Uterus (tissue), 4 donors: ENCODE data around the gene PRRC1. TPM values are rescaled to one million over a fixed set of nuclear protein-coding genes. Genes with fewer than 3 reads are reported as not detected.

Experiments
- DNase-seq, 2 donors: peaks; one replicate each; pipeline ENCODE4 v3.0.0-alpha.2; 2019 to 2020
- H3K27ac ChIP-seq, 2 donors: fragments of 200-600 bp; sonication (generic); 1 replicate in 1 of 2; 2 replicates in 1 of 2; pipeline ENCODE4 v1.5.1; 2016 to 2018
- H3K27me3 ChIP-seq, 2 donors: fragments of 200-600 bp; sonication (generic); one replicate each; pipeline ENCODE4 v1.5.1; 2018 to 2019; ENCODE audit warnings: control low read depth in 1 of 2
- H3K36me3 ChIP-seq, 2 donors: fragments of 200-600 bp; sonication (generic); one replicate each; pipeline ENCODE4 v1.5.1; 2019; ENCODE audit warnings: control low read depth in 1 of 2
- H3K4me1 ChIP-seq, 2 donors: fragments of 200-600 bp; sonication (generic); one replicate each; pipeline ENCODE4 v1.5.1; 2018 to 2019; ENCODE audit warnings: control low read depth in 1 of 2
- H3K4me3 ChIP-seq, 2 donors: fragments of 200-600 bp; sonication (generic); 1 replicate in 1 of 2; 2 replicates in 1 of 2; pipeline ENCODE4 v1.5.1; 2018 to 2019; ENCODE audit warnings: mild to moderate bottlenecking in 1 of 2
- H3K9me3 ChIP-seq, 2 donors: fragments of 200-600 bp; sonication (generic); one replicate each; pipeline ENCODE4 v1.5.1; 2019; ENCODE audit warnings: control low read depth in 1 of 2
- POLR2A ChIP-seq, 2 donors: fragments of 450-650 bp; IDR thresholded peaks; one replicate each; pipeline ENCODE4 v1.6.1; 2016; ENCODE audit warnings: antibody characterized with exemption in 2 of 2, mild to moderate bottlenecking in 1 of 2, moderate library complexity in 1 of 2
- intact Hi-C: fragments of 100-400 bp; cut with DNase I; formaldehyde crosslinking; loops from one replicate; pipeline ENCODE4 v1.15.1; 2023; ENCODE audit warnings: low total_unique reads
- total RNA-seq, 4 donors: library from RNA; depleted of rRNA in 3 of 4; stranded (reverse); fragments of >200 nt in 3 of 4; gene quantifications; one replicate each; pipeline versions ENCODE4 v1.1.0 to v1.2.4, GENCODE V29; 2014 to 2023
- TF ChIP-seq, protein P1 (sequence below), 4 experiments: fragments of 200-600 bp in 2 of 4; fragments of 450-650 bp in 2 of 4; sonication (generic) in 2 of 4; IDR thresholded peaks; one replicate each; pipeline ENCODE4 v1.5.1; 2016 to 2019; ENCODE audit warnings: antibody characterized with exemption in 4 of 4, mild to moderate bottlenecking in 2 of 4, moderate library complexity in 1 of 4
- donor health status: DM: yes; HTN: yes; CAD: no.

Gene PRRC1
- total RNA-seq, 4 donors from 2014 or later, result 32.9 to 109 (median 77.3) TPM

DNA sequence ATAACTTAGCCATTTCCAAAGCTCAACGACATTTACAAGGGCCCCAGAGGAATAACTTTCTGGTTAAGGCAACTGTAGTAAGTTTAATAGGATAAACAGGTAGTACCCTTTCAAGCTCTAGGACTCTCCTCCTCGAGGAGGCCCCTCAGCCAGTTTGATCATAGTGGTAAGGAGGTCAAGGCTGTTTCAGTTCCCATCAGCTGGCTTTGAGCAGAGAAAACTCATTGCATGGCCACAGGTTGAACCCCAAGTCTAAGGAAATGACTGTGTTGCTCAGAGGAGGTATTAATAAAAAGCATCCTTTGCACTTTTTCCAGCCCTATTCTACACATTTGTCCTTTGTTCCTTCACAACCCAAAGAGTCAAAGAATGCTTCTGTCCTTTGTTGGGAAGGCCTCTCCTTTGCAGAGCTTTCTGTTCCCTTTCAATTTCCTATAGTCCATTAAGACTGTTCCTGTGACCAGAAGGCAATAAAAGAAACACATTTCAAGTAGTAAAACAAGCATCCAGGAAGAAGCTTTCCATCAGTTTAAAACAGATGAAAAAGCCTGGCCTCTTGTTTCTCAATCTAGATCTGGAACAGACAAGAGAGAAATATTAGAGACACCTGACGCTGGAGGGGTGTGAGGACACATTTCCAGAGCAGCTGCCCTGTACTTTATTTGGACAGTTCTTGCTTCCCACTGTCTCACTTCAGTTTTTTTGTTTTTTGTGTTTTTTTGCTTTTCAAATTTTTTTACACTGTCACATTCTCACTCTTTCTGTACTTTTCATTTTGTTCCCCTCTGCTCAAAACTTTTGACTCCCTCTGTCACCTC lies 54.1 kb downstream of the PRRC1 start:
- Histone ChIP-seq H3K36me3 (no peaks in the 10 kb centered on the region), H3K4me1 (no peaks in the 10 kb centered on the region), H3K9me3 (no peaks in the 10 kb centered on the region), H3K27me3 (no peaks in the 10 kb centered on the region), H3K27ac (no peak overlapping the region), H3K4me3 (no peak overlapping the region)
- intact Hi-C loops, result no loop called here
- DNase-seq, result no peak
- TF ChIP-seq, protein P1, sequence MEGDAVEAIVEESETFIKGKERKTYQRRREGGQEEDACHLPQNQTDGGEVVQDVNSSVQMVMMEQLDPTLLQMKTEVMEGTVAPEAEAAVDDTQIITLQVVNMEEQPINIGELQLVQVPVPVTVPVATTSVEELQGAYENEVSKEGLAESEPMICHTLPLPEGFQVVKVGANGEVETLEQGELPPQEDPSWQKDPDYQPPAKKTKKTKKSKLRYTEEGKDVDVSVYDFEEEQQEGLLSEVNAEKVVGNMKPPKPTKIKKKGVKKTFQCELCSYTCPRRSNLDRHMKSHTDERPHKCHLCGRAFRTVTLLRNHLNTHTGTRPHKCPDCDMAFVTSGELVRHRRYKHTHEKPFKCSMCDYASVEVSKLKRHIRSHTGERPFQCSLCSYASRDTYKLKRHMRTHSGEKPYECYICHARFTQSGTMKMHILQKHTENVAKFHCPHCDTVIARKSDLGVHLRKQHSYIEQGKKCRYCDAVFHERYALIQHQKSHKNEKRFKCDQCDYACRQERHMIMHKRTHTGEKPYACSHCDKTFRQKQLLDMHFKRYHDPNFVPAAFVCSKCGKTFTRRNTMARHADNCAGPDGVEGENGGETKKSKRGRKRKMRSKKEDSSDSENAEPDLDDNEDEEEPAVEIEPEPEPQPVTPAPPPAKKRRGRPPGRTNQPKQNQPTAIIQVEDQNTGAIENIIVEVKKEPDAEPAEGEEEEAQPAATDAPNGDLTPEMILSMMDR (IDR thresholded peaks at IDR 0.05), result no peak
- no peak for TF ChIP-seq POLR2A (IDR thresholded peaks at IDR 0.05)

DNA sequence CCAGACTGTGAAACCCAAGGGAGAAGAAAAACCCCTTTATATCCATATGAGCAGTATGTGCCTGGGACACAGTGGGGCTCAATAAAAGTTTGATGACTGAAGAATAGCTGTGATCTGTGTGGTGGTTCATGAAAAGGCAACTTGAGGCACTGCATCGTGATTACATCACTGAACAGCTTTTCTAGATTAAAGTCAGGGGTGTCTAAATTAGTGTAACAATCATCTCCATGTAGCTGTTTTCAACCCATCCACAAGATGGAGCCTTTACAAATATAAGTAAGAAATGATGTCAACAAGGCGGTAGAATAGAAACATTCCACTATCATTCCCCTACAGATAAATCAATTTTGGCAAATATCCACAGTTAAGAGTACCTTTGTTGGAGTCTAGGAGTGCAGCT lies 55.5 kb downstream of the PRRC1 start:
- Histone ChIP-seq H3K36me3 (no peaks in the 10 kb centered on the region), H3K4me3 (no peak overlapping the region), H3K9me3 (no peaks in the 10 kb centered on the region), H3K27ac (no peak overlapping the region), H3K4me1 (no peaks in the 10 kb centered on the region), H3K27me3 (no peaks in the 10 kb centered on the region)
- DNase-seq, result no peak
- intact Hi-C loops, result no loop called here
- no peak for TF ChIP-seq POLR2A (IDR thresholded peaks at IDR 0.05)
- TF ChIP-seq, protein P1 (IDR thresholded peaks at IDR 0.05), result no peak

DNA sequence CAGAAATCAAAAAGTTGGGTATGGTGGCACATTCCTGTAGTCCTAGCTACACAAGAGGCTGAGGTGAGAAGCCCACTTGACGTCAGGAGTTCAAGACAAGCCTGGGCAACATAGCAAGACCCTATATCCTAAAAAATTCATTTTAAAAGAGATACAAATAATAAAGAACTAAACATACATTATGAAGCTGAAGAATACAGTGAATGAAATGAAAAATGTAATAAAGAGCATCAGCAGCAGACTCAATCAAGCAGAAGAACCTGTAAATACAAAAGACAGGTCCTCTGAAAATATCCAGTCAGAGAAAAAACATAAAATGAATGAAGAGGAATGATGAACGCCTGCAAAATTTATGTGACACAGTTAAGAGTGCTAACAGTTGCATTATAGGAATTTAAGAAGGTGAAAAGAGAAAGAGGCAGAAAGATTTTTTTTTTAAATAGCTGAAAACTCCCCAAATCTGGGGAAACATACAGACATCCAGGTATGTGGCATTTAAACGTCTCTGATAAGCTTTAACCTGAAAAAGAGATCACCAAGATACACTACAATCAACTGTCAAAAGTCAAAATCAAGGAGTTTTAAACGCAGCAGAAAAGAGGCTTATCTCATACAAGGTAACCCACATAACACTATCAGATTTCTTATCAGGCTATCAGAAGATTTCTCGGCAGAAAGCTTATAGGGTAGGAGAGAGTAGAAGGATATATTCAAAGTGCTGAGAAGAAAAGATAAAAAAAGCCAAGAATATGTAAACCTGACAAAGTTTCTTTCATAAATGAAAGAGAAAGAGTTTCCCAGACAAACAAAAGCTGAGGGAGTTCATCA lies 57.6 kb downstream of the PRRC1 start:
- intact Hi-C loops, result no loop called here
- H3K27me3 ChIP-seq, result no peaks in the 10 kb centered on the region
- no peaks in the 10 kb centered on the region for H3K9me3 ChIP-seq
- no peak overlapping the region for H3K27ac ChIP-seq
- H3K4me3 ChIP-seq, result no peak overlapping the region
- no peak for DNase-seq
- H3K4me1 ChIP-seq, result no peaks in the 10 kb centered on the region
- no peak for TF ChIP-seq POLR2A (IDR thresholded peaks at IDR 0.05)
- TF ChIP-seq, protein P1 (IDR thresholded peaks at IDR 0.05), result no peak
- H3K36me3 ChIP-seq, result no peaks in the 10 kb centered on the region

DNA sequence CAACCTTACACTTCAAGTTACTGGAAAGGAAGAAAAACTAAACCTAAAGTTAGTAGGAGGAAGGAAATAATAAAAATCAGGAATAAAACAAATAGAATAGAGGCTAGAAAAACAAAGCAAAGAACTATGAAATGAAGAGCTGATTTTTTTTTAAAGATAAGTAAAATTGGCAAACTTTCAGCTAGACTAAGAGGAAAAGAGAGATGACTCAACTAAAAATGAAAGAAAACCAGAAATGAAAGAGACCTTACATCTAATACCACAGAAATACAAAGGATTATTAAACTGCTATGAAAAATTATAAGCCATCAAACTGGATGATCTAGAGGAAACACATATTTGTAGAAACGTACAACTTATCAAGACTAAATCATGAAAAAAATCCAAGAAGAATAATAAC lies 60.0 kb downstream of the PRRC1 start:
- Histone ChIP-seq H3K4me3 (no peak overlapping the region), H3K27ac (no peak overlapping the region), H3K36me3 (no peaks in the 10 kb centered on the region), H3K4me1 (no peaks in the 10 kb centered on the region), H3K27me3 (no peaks in the 10 kb centered on the region), H3K9me3 (no peaks in the 10 kb centered on the region)
- TF ChIP-seq, protein P1 (IDR thresholded peaks at IDR 0.05), result no peak
- TF ChIP-seq POLR2A (IDR thresholded peaks at IDR 0.05), result no peak
- intact Hi-C loops, result no loop called here
- DNase-seq, result no peak

DNA sequence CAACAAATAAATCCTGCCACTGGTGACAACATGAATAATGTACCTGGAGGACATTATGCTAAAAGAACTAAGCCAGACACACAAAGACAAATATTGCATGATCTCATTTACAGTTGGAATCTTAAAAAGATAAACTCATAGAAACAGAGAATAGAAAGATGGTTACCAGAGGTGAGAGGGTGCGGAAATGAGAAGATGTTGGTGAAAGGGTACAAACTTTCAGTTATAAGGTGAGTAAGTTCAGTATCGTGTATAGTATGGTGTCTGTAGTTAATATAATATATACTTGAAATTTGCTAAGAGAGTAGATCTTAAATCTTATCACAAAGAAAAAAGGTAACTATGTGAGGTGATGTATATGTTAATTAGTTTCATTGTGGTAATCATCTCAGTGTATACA lies 63.3 kb downstream of the PRRC1 start:
- Histone ChIP-seq H3K27ac (no peak overlapping the region), H3K27me3 (no peaks in the 10 kb centered on the region), H3K9me3 (no peaks in the 10 kb centered on the region), H3K4me1 (no peaks in the 10 kb centered on the region), H3K36me3 (no peaks in the 10 kb centered on the region), H3K4me3 (no peak overlapping the region)
- intact Hi-C loops, result no loop called here
- no peak for TF ChIP-seq POLR2A (IDR thresholded peaks at IDR 0.05)
- TF ChIP-seq, protein P1 (IDR thresholded peaks at IDR 0.05), result no peak
- no peak for DNase-seq
